GM18526 (cell line): ENCODE results near the gene UNC93A.

Source experiments
- POLR2A ChIP-seq: IDR thresholded peaks from 3 replicates; pipeline ENCODE4 v1.6.1; 2011; ENCODE audit not compliant: insufficient read length; ENCODE audit errors: extremely low read depth

Gene UNC93A

DNA sequence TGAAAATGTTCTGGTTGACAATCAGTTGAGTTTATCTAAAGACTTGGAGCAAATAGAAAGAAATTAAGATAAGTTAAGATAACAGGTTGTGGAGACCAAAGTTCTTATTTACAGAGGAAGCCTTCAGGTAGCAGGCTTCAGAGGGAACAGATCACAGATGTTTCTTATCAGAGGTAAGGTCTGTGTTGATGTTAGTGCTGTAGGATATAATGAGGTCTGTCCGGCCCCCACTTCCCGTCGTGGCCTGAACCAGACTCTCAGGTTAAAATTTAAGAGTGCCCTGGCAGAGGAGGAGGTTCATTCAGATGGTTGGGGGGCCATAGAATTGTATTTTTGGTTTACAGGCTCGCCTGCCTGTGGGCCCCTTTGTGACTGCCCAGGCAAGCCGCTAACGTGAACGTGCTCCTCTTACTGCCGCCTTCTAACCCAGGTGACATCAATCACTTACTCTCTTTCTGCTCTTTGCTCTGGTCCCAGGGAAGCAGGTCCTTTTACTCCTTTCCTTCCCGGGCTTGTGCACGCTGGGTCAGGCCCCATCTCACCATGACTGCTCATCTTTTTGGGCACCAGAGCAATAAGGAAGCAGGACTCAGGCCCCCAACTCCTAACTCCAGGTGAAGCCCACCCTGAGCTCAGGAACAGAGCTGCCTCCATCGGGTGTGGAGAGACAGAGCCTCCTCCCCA lies 18.3 kb upstream of the UNC93A start:
- no peak for TF ChIP-seq POLR2A

DNA sequence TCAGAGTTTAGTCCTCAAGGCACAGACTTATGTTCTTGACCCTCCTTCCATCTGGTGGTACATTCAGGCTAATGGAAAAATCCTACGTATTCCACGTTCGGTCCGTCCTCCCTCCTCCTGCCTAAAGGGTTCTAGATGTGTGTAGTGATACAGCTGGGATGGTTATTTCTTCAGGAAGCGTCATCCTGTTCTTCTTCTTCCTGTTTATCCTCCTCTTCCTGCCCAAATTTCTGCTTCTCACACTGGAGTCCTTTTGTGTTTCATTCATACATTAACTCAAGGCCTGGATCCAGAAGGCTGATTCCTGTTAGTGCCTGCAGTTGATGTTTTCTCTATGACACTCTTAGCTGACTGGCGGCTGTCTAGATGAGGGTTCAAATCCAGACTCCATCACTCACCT lies 16.8 kb upstream of the UNC93A start:
- TF ChIP-seq POLR2A, result no peak

DNA sequence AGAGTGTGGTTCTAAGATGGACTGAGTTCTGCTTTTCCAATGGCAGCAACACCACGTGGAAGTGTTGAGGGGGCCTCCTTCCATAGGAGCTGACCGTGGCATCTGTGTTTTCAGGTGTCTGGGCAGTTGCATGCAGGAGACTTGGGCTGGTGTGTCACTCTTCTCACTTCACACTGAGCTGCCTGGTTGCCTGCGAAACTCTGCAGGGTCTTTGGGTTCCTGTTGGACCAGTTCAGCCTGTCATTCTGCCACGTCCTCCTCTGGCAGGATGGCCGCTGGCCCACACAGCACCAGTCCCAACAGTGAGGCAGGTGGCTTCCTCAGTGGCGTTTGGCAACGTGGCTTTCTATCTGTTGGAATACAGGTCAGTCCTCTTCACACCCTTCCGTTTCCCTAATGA lies 16.1 kb upstream of the UNC93A start:
- TF ChIP-seq POLR2A, result no peak

DNA sequence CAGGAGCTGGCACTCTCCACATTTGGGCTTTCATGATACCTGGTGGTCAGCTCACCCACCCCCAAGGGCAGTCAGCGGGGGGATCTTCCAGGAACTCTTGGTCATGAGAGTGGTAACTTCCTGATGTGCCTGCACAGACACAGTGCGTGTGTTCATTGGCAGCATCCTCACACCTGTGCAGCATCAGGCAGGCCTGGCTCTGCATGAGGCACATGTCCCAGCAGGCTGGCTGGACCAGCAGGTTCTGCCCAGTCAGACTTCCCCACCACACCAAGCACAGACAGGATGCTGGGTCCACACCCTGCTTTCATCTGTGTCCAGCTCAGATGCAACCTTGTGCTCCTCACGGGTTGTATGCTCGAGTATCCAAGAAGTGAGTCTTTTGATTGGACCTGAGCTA lies 15.7 kb upstream of the UNC93A start:
- no peak for TF ChIP-seq POLR2A

DNA sequence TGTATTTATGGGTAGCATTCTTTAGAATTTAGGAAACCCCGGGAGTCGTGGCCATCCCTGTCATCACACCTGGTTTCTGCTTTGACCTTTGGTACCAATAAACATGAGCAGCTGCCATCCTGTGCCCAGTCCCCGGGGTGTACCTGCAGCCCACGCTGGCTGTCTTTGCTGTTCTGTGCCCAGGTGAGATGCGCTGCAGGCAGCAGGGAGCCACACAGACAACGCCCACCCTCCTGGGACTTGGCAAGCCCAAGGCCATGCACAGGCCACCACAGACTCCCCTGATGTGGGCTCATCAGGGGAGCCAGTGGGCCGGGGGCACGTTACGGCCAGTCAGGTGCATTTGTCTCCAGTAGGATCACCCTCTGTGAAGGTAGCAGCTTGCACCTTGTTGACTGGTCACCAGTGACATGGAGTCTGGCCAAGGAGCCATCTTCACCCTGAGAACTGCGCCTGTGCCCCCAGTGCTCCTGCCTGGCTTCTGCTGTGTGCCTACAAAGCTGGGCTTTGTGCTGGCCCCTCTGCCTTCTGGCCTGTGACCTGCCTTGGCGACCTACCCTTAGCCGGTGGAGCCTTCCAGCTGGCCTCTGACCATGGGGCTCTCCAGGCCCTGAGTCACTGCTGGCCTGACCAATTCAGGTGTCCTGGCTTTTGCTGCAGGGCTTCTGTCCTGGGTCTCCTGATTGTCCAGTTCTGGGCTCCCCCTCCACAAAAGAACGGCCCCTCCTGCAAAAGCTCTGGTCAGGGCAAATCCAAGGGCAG lies 14.2 kb upstream of the UNC93A start:
- no peak for TF ChIP-seq POLR2A

DNA sequence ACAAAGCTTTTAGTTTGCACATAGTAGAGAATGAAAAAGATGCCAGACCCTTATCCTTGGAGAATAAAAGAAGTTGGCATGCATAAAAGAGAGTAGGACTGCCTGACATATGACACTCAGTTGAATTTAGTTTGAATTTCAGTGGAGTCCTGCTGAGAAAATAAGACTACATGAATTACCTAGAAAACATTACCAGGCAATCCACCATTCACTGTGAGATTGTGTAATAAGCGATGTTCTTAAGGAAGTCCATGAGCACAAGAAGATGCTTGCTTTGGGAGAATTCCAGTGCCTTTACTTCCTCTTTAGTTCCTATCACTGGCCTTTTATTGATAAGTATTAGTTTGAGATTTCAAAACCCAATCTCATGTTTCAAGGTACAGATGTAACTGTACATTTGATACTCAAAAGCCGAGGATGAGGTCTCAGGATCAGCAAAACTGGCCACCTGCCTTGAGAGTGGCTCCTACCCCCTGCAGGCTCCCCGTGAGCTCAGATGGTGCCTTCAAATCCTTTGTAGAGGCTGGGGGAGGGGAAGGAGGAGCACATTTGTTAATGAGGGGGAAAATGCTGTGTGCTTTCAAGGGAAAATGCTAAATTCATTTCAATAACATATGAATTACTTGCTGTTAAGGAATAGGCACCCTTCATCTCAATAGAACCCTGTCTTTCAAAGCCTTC lies 11.2 kb upstream of the UNC93A start:
- TF ChIP-seq POLR2A, result no peak

DNA sequence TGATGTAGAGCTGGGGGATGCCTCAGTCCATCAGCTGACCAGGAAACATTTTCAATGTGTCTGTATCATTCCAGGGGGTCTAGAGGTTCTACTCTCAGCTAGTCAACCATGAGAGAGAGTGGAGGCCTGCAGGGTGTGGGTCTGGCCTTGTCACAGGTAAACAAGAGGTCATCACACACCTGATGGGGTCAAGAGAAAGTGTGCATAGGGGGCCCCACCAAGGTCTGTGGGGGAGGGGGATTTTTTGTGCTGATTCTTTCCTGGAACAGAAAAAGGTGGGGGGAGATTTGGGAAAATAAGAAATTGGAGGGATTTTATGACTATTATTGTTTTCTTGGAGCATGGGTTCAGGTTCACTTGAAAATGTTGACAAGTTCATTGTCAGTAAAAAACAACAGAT lies 8.9 kb upstream of the UNC93A start:
- TF ChIP-seq POLR2A, result no peak

DNA sequence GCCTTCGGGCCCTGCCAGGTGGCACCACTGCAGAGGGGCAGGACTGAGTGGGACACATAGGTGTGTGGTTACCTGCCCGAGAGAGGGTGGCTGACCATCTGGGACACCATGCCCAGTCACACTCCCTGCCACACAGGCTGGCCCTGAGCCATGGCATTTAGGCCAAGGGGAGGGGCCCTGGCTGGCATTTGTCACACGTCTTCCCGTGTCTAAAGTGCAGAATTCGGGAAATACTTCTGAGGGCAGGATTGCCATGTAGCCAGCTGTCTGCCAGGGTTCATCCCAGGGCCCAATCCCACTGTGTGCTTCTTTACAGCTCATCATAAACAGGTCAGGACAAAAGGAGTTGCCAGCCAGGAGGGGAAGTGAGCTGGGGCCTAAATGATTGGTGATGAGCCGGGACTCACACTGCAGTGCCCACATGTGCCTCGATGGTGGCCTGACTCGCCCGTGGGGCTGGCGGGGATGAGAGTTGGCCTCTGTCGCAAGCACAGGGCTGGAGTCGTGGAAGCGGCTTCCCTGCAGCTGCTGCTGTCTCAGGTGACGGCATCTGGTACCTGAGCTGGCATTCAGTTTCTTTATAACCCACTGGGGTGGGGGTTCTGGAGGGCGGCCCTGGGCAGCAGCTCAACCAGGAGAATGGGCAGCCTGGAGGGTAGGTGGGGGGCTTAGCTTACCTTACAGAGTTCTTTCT lies 5.9 kb upstream of the UNC93A start:
- no peak for TF ChIP-seq POLR2A

DNA sequence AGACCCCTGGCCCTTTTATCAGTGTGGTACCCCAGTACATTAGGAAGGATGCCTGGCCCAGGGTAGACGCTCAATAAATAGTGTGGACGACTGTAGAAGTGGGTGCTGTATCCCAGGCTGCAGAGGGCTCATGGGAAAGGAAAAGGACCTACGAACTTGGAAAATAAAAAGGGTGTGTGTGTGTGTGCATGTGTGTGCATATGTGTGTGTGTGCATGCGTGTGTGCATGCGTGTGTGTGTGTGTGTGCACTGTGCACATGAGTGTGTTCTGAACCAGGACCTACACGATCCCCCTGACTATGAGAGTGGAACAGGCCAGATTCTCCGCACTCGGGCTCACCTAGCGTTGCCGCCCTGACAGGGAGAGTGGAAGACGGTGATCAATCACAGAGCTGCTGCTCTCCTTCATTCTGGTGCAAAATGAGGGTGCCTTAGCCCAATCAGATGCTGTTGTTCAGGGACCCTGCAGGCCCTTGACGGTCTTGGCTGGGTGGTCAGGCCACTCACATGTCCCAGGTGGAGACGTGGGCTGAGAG lies 3.5 kb upstream of the UNC93A start:
- no peak for TF ChIP-seq POLR2A

DNA sequence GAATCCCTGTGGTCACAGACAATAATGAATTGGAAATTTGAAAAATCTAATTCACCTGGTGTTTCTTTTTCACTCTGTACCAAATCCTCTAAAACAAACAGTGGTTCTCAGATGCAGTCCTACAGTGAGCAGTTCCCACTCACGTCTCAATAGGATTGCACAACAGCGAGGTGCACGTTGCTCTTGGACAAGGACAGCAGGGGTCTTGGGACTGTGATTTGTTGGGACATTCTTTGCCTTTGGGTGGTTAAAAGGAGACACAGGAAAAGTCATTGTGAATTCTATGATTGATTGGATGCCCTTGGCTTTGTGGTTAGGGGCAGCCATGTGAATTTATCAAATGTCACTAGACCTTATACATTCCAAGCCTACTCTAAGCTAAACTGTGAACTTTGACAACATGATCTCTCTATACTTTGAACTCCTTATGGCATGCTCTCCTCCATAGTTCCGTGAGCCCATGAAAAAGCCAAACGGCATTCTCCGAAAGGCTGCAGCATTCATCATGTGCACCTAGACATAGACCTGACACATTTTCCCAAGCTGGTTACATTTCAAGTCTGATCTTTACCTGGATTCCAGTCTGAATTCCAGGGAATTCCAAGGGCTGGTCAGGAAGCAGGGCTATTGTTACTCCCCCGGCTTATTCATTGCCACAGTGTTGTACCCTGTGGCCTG lies 647 bp downstream of the UNC93A start:
- TF ChIP-seq POLR2A, result no peak

DNA sequence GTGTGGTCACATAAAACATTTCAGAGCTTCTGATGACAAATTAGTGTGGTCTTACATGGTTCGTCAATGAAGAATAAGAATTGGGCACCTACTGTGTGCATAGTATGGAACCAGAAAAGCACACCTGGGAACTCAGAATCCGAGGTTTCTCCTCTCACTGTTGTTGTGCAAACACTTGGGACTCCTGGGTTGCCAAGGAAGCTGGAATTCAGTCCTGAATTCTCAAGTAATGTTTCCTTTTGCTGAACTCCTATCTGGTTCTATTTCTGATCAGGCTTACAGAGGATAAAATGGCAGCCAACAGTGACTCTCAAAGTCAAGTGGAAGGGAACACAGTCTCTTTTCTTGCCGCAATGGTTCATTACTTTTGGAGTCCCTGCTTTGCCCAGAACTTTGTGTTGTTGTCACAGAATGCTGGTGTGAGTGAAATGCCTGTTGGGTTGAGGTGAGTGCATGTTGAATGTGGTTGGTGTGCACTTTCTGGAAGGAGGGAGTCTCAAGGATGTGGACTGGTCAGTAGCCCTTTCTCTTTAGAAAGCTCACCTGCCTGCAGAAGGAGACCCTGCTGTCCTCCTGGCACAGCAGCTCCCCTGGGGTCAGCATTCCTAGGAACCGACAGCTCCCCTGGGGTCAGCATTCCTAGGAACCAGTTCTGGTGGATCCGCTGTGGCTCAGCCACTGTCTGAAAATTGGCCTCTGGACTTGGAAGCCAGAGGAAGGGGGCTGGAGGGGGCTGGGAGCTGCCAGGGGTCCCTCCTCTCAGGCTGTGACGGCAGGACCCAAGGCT lies 1.4 kb downstream of the UNC93A start:
- no peak for TF ChIP-seq POLR2A

DNA sequence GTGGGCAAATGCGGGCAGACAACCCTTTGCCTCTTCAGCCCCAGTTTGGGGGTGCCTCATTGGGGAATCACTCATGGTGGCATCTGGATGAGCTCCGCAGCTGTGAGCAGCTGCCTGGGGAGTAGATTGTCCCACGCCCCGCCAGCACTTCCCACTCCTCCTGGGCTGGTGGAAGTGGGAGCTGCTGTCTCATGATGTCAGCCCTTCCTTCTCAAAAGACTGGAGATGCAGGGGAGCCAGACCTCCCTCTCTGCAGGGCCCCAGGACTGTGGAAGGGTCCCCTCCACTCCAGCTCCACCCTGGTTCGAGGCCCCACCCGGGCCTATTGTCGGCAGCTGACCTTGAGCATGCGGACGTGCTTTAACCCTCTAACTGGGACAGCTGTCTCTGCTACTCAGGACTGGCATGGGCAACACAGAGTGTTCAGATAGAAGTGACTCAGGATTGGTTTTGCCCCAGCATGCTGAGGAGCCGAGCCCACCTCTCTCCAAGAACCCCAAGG lies 2.0 kb downstream of the UNC93A start:
- TF ChIP-seq POLR2A, result no peak

DNA sequence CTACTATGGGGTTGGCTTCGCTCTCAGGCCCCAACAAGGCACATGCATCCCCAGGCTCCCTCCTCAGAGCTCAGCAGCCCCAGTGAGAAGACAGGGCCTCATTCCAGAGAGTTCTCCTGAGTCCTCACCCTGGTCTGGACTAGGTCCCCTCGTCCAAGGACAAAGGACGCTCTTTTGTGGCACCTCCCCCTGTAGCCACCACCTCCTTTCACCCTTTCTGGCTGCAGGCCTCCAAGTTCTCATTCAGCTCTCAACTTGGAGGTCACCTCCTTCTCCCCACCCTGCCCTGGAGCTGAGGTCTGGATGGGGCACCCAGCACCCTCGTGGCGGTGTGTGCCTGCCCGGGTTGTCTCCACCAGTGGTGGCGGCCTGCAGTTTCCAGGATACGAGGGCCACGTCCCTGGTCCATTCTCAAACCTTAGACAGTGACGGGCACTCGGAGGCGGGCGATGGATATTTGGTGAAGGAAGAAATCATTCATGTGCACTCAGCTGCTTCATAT lies 2.5 kb downstream of the UNC93A start:
- no peak for TF ChIP-seq POLR2A

DNA sequence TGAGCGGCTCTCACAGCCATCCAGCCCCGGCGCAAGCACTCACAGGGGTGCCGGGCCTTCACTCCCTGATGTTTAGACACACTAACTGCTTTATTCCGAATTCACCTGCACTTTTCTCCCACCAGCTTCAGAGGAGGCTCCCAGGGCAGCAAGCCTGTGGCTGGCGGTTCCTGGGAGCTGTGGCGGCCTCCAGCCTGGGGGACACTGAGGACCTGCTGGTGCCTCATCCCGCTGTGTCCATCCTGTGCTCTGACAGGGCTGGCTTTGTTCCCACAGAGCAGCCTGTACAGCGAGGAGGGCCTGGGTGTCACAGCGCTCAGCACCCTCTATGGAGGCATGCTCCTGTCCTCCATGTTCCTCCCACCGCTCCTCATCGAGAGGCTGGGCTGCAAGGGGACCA lies 3.1 kb downstream of the UNC93A start:
- TF ChIP-seq POLR2A, result no peak
